IPS-15b (cell line): ENCODE measurements around the gene TMEM175.
"Not testable (repeated sequence)": the region's sequence is repeated elsewhere in the genome, so short reads cannot be mapped to it uniquely, and the experiment has no call there.

Experiments
- H3K27me3 ChIP-seq: one replicate; pipeline ENCODE4 v1.6.1; 2013; ENCODE audit warnings: low read length; ENCODE audit not compliant: control insufficient read depth, insufficient read depth
- H3K36me3 ChIP-seq: one replicate; pipeline ENCODE4 v1.6.1; 2013; ENCODE audit warnings: low read length; ENCODE audit not compliant: control insufficient read depth, insufficient read depth
- H3K4me1 ChIP-seq: one replicate; pipeline ENCODE4 v1.6.1; 2013; ENCODE audit warnings: mild to moderate bottlenecking, low read length; ENCODE audit not compliant: control insufficient read depth, insufficient read depth
- H3K4me3 ChIP-seq: one replicate; pipeline ENCODE4 v1.5.1; 2013; ENCODE audit warnings: low read depth, low read length
- H3K9ac ChIP-seq: one replicate; pipeline ENCODE4 v1.6.1; 2013; ENCODE audit warnings: low read depth, mild to moderate bottlenecking, low read length
- H3K9me3 ChIP-seq: one replicate; pipeline ENCODE4 v1.6.1; 2013; ENCODE audit warnings: mild to moderate bottlenecking, low read length; ENCODE audit not compliant: control insufficient read depth, insufficient read depth

TMEM175 gene

GRCh38 chr4:971666-972500 is 39.6 kb downstream of the TMEM175 start:
- Histone ChIP-seq H3K27me3 (peaks cover 8% of the 10 kb centered on the region), H3K9ac (no peak overlapping the region), H3K9me3 (no peaks in the 10 kb centered on the region), H3K36me3 (peaks cover 3% of the 10 kb centered on the region), H3K4me3 (peak overlapping the region; percentile 61), H3K4me1 (no peaks in the 10 kb centered on the region)

DNA sequence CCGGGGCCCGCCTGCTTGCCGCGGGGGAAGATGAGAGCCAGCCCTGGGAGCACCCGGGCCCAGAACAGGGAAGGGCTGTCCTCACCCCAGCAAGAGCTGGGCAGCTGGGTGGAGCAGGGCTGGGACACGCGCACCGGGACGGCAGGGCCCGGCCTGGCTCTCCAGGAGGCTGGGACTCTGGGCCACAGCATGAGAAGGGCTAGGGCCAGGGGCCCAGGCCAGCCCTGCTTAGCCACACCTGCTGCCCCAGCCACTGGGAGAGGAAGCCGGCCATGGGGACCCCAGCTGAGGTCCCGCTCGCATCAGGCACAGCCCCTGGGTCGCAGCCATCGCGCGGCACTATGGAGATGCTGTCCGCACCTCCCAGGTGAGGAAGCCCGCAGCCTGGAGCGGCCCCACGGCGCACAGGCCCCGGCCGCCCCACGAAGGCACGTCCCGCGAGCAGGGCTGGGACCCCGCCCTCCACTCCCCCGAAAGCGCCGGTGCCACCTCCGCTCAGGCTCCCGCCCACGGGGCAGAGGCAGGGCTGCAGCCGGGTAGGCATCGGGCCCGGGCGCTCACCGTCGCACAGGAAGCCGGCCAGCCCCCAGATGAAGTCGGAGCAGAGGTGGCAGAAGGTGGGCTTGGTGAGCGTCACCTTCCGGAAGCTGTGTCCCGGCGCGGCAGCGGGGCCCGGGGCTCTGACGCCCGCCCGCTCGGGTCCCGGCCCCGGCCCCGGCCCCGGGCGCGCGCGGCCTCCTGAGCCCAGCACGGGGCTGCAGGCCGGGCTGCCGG is 40.6 kb downstream of the TMEM175 start:
- Histone ChIP-seq H3K9me3 (no peaks in the 10 kb centered on the region), H3K4me3 (peak overlapping the region; percentile 61), H3K36me3 (peaks cover 3% of the 10 kb centered on the region), H3K4me1 (no peaks in the 10 kb centered on the region), H3K9ac (no peak overlapping the region), H3K27me3 (peaks cover 8% of the 10 kb centered on the region)

DNA sequence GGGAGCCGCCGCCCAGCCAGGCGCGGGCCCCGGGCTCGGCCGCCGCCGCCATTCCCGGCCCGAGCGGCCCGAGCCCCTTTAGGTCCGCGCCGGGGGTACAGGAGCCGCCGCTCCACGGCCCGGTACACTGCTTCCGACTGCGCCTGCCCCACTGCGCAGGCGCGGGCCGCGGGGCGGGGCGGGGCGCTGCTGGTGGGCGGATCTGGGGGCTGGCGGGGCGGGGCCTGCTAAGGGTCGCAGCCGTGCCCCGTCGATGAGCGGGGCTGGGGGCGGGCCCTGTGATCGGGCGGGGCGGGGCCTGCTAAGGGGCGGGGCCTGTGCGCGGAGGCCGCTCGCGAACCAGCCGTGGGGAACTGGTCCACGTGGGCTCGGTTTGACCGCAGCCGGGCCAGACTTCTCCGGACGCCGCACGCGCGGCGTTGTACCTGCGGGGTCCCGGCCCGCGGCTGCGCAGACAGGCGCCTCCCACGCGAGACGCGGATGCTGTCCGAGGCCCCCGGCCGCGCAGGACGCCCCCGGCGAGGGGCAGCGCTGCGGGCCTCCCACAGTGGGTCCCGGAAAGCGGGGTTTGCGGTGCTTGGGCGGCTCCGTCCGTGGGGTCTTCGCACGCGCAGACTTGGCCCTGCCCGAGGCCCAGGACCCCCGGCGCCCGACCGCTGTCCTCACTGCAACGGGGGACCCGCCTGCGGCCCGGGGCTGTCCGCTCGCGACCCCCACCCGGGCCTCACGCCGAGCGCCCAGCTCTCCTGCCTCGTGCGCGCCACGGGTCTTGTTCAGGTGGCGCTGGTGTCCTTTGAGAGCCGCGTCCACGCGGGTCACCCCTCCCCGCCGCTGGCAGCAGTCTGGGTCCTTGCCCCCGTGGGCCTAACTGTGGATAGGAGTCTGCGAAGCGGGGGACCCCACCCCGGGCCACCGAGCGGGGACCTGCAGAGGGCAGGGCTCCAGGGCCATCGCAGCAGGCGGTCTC is 41.5 kb downstream of the TMEM175 start, which contains the start of gene DGKQ:
Gene DGKQ (minus strand): TSS at position 139 of the 967 bp plus-strand sequence. CDS start 87 bp downstream, at position 52.
- Histone ChIP-seq H3K36me3 (peaks cover 3% of the 10 kb centered on the region), H3K4me1 (no peaks in the 10 kb centered on the region), H3K9ac (no peak within 1 kb of the TSS), H3K9me3 (no peaks in the 10 kb centered on the region), H3K4me3 (peak within 1 kb of the TSS; percentile 61), H3K27me3 (peaks cover 8% of the 10 kb centered on the region)

DNA sequence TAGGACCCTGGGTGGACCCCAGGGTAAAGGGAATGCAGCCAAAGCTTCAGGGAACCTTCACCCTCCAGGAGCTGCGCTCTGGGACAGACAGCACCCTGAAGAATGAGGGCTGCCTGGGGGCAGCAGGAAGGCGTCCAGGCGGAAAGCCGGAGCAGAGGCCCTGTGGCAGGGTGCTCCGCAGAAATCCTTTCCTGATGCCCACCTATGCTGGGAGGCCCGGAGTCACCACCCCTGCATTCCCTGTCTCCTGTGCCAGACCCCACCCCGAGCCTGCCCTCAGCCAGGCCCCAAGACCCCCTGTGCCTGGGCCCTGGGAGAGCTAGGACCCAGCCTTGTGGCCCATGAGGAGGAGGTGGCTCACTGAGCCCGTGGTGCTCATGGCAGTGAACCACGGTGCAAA is 42.4 kb downstream of the TMEM175 start:
- Histone ChIP-seq H3K9ac (no peak overlapping the region), H3K4me1 (no peaks in the 10 kb centered on the region), H3K4me3 (no peak overlapping the region), H3K9me3 (no peaks in the 10 kb centered on the region), H3K36me3 (peaks cover 3% of the 10 kb centered on the region), H3K27me3 (peaks cover 8% of the 10 kb centered on the region)

- not testable (repeated sequence) for H3K9me3 ChIP-seq, H3K9ac ChIP-seq, H3K4me1 ChIP-seq, H3K36me3 ChIP-seq, H3K4me3 ChIP-seq, H3K27me3 ChIP-seq
Measured at GRCh38 chr4:976016-976415, 43.8 kb downstream of the TMEM175 start.

- no peaks in the 10 kb centered on the region for H3K9me3 ChIP-seq
- H3K9ac ChIP-seq = no peak overlapping the region
- peaks cover 4% of the 10 kb centered on the region for H3K27me3 ChIP-seq
- no peak overlapping the region for H3K4me3 ChIP-seq
- H3K4me1 ChIP-seq = no peaks in the 10 kb centered on the region
- H3K36me3 ChIP-seq = no peaks in the 10 kb centered on the region
Measured at GRCh38 chr4:978957-979701, 46.9 kb downstream of the TMEM175 start.

- H3K4me3 ChIP-seq = no peak overlapping the region
- no peaks in the 10 kb centered on the region for H3K9me3 ChIP-seq
- no peak overlapping the region for H3K9ac ChIP-seq
- no peaks in the 10 kb centered on the region for H3K36me3 ChIP-seq
- peaks cover 3% of the 10 kb centered on the region for H3K4me1 ChIP-seq
- peaks cover 15% of the 10 kb centered on the region for H3K27me3 ChIP-seq
Measured at GRCh38 chr4:982291-982690, 50.0 kb downstream of the TMEM175 start.

- Histone ChIP-seq H3K27me3 (peaks cover 15% of the 10 kb centered on the region), H3K4me3 (no peak overlapping the region), H3K36me3 (no peaks in the 10 kb centered on the region), H3K4me1 (peaks cover 3% of the 10 kb centered on the region), H3K9me3 (no peaks in the 10 kb centered on the region), H3K9ac (no peak overlapping the region)
Measured at GRCh38 chr4:982814-983213, 50.6 kb downstream of the TMEM175 start.

DNA sequence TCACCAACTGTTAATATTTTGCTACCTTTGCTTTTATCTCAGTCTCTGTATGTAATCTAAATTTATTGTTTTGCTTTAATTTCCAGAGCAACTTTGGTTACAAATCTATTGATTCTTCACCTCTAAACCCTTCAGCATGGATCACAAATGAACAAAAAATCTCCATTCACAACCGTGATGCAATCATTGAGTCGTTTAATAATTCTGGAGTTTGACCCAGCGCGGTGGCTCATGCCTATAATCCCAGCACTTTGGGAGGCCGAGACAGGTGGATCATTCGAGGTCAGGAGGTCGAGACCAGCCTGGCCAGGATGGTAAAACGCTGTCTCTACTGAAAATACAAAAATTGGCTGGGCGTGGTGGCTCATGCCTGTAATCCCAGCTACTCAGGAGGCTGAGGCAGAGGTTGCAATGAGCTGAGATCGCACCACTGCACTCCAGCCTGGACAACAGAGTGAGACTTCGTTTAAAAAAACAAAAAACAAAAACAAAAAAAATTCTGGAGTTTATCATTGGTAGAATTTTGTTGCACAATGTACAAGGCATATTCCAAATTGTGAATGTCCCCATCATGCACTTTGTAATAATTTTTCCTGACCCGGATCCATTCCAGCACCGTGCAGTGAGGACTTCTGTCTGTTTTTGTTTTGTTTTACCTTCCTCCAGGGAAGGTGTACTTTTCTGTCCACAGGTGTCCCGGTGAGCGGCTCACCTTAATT is 52.2 kb downstream of the TMEM175 start:
- H3K9ac ChIP-seq = no peak overlapping the region
- peaks cover 3% of the 10 kb centered on the region for H3K4me1 ChIP-seq
- no peaks in the 10 kb centered on the region for H3K36me3 ChIP-seq
- H3K27me3 ChIP-seq = peaks cover 15% of the 10 kb centered on the region
- no peaks in the 10 kb centered on the region for H3K9me3 ChIP-seq
- peak overlapping the region; percentile 9 for H3K4me3 ChIP-seq

DNA sequence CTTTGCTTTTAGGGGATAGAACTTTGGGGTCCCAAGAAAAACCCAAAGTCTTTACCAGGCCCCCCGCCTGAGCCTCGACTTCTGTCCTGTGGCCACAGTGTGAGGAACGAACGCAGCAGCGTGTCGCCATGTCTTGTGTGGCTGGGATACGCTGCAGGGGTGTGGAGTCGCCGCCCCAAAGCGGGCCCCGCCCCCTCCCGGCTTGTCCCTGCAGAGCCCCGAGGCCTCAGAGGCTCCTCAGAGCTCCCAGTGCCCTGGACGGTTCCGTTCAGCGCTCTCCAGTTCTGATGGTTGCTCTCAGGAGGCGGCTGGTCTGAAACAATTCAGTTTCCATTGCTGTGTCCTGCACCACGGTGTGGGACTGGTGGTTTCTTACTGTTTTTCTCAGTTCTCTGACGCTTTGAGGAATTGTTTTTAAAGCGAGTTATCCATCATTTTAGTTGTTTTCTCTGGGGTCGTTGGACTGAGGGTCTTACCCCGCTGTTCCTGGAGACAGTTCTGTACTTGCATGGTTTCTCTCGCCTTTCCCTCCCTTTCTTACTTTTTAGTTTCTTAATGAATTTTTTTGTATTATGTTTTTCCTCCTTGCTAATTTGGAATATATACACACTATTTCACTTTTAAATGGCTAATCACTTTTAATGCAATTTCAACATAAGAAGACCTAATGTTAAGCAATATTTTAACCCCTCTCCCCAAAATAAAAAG is 53.0 kb downstream of the TMEM175 start:
- Histone ChIP-seq H3K9me3 (no peaks in the 10 kb centered on the region), H3K36me3 (peaks cover 3% of the 10 kb centered on the region), H3K9ac (no peak overlapping the region), H3K27me3 (peaks cover 15% of the 10 kb centered on the region), H3K4me1 (peaks cover 3% of the 10 kb centered on the region), H3K4me3 (peak overlapping the region; percentile 9)
